ENCODE measurements around the gene MYCBP.
"Not testable (repeated sequence)": the region's sequence is repeated elsewhere in the genome, so short reads cannot be mapped to it uniquely, and the experiment has no call there.

MYCBP gene

DNA sequence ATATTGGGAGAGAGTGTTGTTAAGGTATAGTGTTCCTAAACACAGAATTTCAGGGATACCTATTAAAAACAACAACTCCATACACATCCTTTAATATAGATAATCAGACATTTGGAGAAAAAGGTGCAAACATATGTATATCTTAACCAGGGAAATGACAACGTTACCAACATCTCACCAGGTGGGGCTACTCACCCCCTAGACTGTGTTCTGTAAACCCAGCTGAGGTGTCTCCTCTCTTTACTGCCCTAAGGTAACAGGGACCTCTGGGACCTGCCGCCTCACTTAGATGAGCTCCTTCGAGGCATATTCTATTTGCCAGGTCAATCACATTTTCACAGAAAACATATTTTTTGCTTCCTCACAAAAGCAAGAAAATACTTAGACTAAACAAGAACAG lies 26.9 kb downstream of the MYCBP start:
- H3K36me3 ChIP-seq (ENCODE audit: control insufficient read depth in 5 of 5, insufficient read depth in 5 of 5, low read length in 5 of 5), result peaks cover 41 to 70% (median 47%) of the 10 kb centered on the region in 5 donors
- H3K4me3 ChIP-seq (ENCODE audit: low read depth in 1 of 5, low read length in 5 of 5), result no peak overlapping the region
- no peaks in the 10 kb centered on the region for H3K27me3 ChIP-seq (ENCODE audit: control insufficient read depth in 5 of 5, insufficient read depth in 4 of 5, low read length in 5 of 5)
- H3K27ac ChIP-seq (ENCODE audit: low read depth, low read length), result no peak overlapping the region
- H3K4me1 ChIP-seq (ENCODE audit: control insufficient read depth in 5 of 5, insufficient read depth in 5 of 5, low read length in 5 of 5), result peaks cover 0 to 20% (median 4%) of the 10 kb centered on the region in 5 donors
- H3K9me3 ChIP-seq (ENCODE audit: control insufficient read depth in 5 of 5, low read length in 5 of 5), result no peaks in the 10 kb centered on the region
- H3K9ac ChIP-seq (ENCODE audit: low read length in 5 of 5), result no peak overlapping the region

DNA sequence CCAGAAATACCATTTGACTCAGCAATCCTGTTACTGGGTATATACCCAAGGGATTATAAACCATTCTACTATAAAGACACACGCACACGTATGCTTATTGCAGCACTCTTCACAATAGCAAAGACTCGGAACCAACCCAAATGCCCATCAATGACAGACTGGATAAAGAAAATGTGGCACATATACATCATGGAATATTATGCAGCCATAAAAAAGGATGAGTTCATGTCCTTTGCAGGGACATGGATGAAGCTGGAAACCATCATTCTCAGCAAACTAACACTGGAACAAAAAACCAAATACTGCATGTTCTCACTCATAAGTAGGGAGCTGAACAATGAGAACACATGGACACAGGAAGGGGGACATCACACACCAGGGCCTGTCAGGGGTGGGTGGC lies 28.1 kb downstream of the MYCBP start:
- Histone ChIP-seq H3K36me3 (ENCODE audit: control insufficient read depth in 5 of 5, insufficient read depth in 5 of 5, low read length in 5 of 5) (peaks cover 41 to 63% (median 48%) of the 10 kb centered on the region in 5 donors), H3K4me1 (ENCODE audit: control insufficient read depth in 5 of 5, insufficient read depth in 5 of 5, low read length in 5 of 5) (peaks cover 2 to 20% (median 9%) of the 10 kb centered on the region in 5 donors)
- not testable (repeated sequence) for H3K9me3 ChIP-seq (ENCODE audit: control insufficient read depth in 5 of 5, low read length in 5 of 5); H3K27me3 ChIP-seq (ENCODE audit: control insufficient read depth in 5 of 5, insufficient read depth in 4 of 5, low read length in 5 of 5); H3K9ac ChIP-seq (ENCODE audit: low read length in 5 of 5); H3K27ac ChIP-seq (ENCODE audit: low read depth, low read length); H3K4me3 ChIP-seq (ENCODE audit: low read depth in 1 of 5, low read length in 5 of 5)

DNA sequence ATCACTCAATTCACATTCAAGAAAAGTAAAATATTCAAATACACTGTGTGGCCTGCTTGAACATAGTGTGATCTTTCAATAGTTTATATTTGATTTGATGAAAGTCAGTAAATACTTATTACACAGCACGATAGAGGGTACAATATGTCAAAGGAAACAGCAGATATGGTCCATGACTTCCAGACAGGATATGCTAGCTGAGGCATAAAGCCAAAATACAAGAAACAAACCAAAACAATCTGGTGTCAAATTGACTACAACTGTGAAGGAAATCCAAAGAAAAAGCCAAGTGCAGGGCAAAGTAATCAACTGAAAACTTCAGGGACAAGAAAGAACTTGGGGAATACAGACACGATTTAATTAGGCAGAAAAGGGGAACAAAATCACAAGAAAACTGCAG lies 32.9 kb downstream of the MYCBP start:
- Histone ChIP-seq H3K9ac (ENCODE audit: low read length in 5 of 5) (peak overlapping the region in 1 of 5 donors; percentile 11), H3K27ac (ENCODE audit: low read depth, low read length) (no peak overlapping the region), H3K4me1 (ENCODE audit: control insufficient read depth in 5 of 5, insufficient read depth in 5 of 5, low read length in 5 of 5) (peaks cover 5 to 34% (median 23%) of the 10 kb centered on the region in 5 donors), H3K4me3 (ENCODE audit: low read depth in 1 of 5, low read length in 5 of 5) (no peak overlapping the region), H3K9me3 (ENCODE audit: control insufficient read depth in 5 of 5, low read length in 5 of 5) (no peaks in the 10 kb centered on the region), H3K36me3 (ENCODE audit: control insufficient read depth in 5 of 5, insufficient read depth in 5 of 5, low read length in 5 of 5) (peaks cover 34 to 55% (median 48%) of the 10 kb centered on the region in 5 donors), H3K27me3 (ENCODE audit: control insufficient read depth in 5 of 5, insufficient read depth in 4 of 5, low read length in 5 of 5) (no peaks in the 10 kb centered on the region)

DNA sequence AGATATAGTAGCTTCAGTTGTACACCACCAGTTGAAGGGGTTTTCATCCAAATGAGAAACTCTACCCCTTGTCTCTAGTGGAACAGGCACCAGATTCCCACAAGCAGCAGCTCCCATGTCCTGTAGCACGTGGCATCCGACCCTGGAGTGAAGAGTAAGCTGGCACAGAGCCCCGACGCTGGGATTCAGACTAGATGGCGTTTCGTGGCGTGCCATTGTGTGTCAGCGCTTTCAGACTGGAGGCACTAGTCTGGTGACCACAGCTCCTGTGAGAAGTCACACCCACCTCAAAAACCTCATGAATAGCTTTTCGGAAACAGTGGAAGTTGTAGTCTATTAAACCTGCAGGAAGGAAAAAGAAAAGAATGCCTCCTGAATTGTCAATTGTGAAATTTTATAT lies 33.8 kb downstream of the MYCBP start:
- peaks cover 33 to 46% (median 39%) of the 10 kb centered on the region in 5 donors for H3K36me3 ChIP-seq (ENCODE audit: control insufficient read depth in 5 of 5, insufficient read depth in 5 of 5, low read length in 5 of 5)
- no peaks in the 10 kb centered on the region for H3K9me3 ChIP-seq (ENCODE audit: control insufficient read depth in 5 of 5, low read length in 5 of 5)
- no peak overlapping the region for H3K27ac ChIP-seq (ENCODE audit: low read depth, low read length)
- peak overlapping the region in 1 of 5 donors; percentile 55 for H3K9ac ChIP-seq (ENCODE audit: low read length in 5 of 5)
- no peak overlapping the region for H3K4me3 ChIP-seq (ENCODE audit: low read depth in 1 of 5, low read length in 5 of 5)
- peaks cover 5 to 34% (median 23%) of the 10 kb centered on the region in 5 donors for H3K4me1 ChIP-seq (ENCODE audit: control insufficient read depth in 5 of 5, insufficient read depth in 5 of 5, low read length in 5 of 5)
- no peaks in the 10 kb centered on the region for H3K27me3 ChIP-seq (ENCODE audit: control insufficient read depth in 5 of 5, insufficient read depth in 4 of 5, low read length in 5 of 5)

DNA sequence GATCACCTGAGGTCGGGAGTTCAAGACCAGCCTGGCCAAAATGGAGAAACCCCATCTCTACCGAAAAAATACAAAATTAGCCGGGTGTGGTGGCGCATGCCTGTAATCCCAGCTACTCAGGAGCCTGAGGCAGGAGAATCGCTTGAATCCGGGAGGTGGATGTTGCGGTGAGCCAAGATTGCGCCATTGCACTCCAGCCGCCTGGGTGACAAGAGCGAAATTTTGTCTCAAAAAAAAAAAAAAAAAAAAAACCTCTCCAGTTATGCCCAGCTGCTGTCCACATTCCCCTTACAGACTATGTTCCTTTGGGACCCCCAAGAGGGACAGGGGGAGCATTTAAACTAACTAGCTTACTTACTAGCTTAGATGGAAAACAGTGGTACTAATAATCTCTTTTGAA lies 36.8 kb downstream of the MYCBP start:
- Histone ChIP-seq H3K36me3 (ENCODE audit: control insufficient read depth in 5 of 5, insufficient read depth in 5 of 5, low read length in 5 of 5) (peaks cover 21 to 28% (median 22%) of the 10 kb centered on the region in 5 donors), H3K4me1 (ENCODE audit: control insufficient read depth in 5 of 5, insufficient read depth in 5 of 5, low read length in 5 of 5) (peaks cover 5 to 30% (median 23%) of the 10 kb centered on the region in 5 donors)
- not testable (repeated sequence) for H3K27me3 ChIP-seq (ENCODE audit: control insufficient read depth in 5 of 5, insufficient read depth in 4 of 5, low read length in 5 of 5); H3K9ac ChIP-seq (ENCODE audit: low read length in 5 of 5); H3K27ac ChIP-seq (ENCODE audit: low read depth, low read length); H3K4me3 ChIP-seq (ENCODE audit: low read depth in 1 of 5, low read length in 5 of 5); H3K9me3 ChIP-seq (ENCODE audit: control insufficient read depth in 5 of 5, low read length in 5 of 5)

- Histone ChIP-seq H3K27me3 (ENCODE audit: control insufficient read depth in 5 of 5, insufficient read depth in 4 of 5, low read length in 5 of 5) (no peaks in the 10 kb centered on the region), H3K9ac (ENCODE audit: low read length in 5 of 5) (no peak overlapping the region), H3K36me3 (ENCODE audit: control insufficient read depth in 5 of 5, insufficient read depth in 5 of 5, low read length in 5 of 5) (peaks cover 15 to 28% (median 21%) of the 10 kb centered on the region in 5 donors), H3K4me1 (ENCODE audit: control insufficient read depth in 5 of 5, insufficient read depth in 5 of 5, low read length in 5 of 5) (peaks cover 3 to 23% (median 18%) of the 10 kb centered on the region in 5 donors), H3K9me3 (ENCODE audit: control insufficient read depth in 5 of 5, low read length in 5 of 5) (no peaks in the 10 kb centered on the region), H3K4me3 (ENCODE audit: low read depth in 1 of 5, low read length in 5 of 5) (no peak overlapping the region), H3K27ac (ENCODE audit: low read depth, low read length) (no peak overlapping the region)
Measured at GRCh38 chr1:38834937-38835827, 38.0 kb downstream of the MYCBP start.

DNA sequence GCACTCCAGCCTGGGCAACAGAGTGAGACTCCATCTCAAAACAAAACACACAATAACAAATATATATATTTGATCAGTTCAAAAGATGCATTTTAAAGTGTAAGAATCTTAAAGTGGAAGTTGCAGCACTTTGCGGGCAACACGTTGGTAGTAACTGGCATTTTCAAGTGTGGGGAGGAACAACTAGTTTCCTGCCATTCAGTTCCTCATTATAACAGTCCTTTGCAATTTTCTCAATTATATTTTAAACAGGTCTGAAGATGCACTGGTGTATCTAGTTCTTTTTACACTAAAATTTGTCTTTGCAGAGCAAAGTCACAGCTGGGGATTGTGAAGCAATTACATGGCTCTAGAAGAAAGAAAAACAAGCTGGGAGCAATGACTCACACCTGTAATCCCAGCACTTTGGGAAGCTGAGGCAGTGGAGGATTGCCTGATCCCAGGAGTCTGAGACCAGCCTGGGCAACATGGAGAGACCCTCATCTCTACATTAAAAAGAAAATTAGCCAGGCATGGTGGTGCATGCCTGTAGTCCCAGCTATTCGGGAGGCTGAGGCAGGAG lies 38.8 kb downstream of the MYCBP start:
- Histone ChIP-seq H3K9ac (ENCODE audit: low read length in 5 of 5) (no peak overlapping the region), H3K4me1 (ENCODE audit: control insufficient read depth in 5 of 5, insufficient read depth in 5 of 5, low read length in 5 of 5) (peaks cover under 1 to 16% (median 11%) of the 10 kb centered on the region in 5 donors), H3K4me3 (ENCODE audit: low read depth in 1 of 5, low read length in 5 of 5) (no peak overlapping the region), H3K9me3 (ENCODE audit: control insufficient read depth in 5 of 5, low read length in 5 of 5) (no peaks in the 10 kb centered on the region), H3K27ac (ENCODE audit: low read depth, low read length) (no peak overlapping the region), H3K36me3 (ENCODE audit: control insufficient read depth in 5 of 5, insufficient read depth in 5 of 5, low read length in 5 of 5) (peaks cover 14 to 23% (median 19%) of the 10 kb centered on the region in 5 donors), H3K27me3 (ENCODE audit: control insufficient read depth in 5 of 5, insufficient read depth in 4 of 5, low read length in 5 of 5) (peaks cover 0 to 2% (median 0%) of the 10 kb centered on the region in 5 donors)

DNA sequence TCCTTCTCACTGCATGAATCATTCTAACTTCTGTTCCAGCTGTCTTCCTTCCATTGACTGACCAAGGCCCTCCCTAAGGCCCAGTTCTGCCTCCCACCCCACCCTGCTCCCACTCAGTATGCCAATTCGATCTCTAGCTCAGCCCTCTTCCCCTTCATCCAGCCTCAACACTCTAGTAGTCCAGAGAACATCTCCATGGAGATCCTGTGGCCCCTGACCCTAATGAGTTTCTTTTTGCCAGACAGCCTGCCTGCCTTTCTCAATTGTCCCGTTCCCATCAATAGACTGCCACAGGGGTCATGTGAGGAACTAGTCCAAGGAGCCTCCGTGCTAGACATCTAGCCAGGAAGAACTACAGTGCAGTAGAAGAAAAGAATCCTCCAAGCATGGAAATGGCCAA lies 40.0 kb downstream of the MYCBP start:
- no peak overlapping the region for H3K4me3 ChIP-seq (ENCODE audit: low read depth in 1 of 5, low read length in 5 of 5)
- no peak overlapping the region for H3K27ac ChIP-seq (ENCODE audit: low read depth, low read length)
- peaks cover 0 to 4% (median 0%) of the 10 kb centered on the region in 5 donors for H3K27me3 ChIP-seq (ENCODE audit: control insufficient read depth in 5 of 5, insufficient read depth in 4 of 5, low read length in 5 of 5)

DNA sequence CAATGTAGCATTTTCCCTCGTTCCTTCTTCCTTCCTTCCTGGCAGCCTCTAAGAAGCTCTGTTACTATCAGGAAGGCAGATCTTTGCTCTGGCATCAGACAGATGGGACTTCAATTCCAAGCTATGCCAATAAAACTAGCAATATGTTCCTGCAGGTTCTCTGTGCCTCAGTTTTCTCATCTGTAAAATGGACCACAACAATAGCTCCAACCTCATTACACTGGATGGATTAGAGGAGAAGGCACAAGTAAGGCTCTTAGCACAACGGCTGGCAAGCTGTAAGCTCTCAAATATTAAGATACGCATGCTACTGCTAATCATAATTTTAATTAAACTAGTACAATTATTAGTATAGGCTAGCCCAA lies 40.8 kb downstream of the MYCBP start:
- H3K27me3 ChIP-seq (ENCODE audit: control insufficient read depth in 5 of 5, insufficient read depth in 4 of 5, low read length in 5 of 5), result peaks cover 0 to 5% (median 4%) of the 10 kb centered on the region in 5 donors

More for the DNA sequence above, 40.0 kb downstream of the MYCBP start:
- Histone ChIP-seq H3K36me3 (ENCODE audit: control insufficient read depth in 5 of 5, insufficient read depth in 5 of 5, low read length in 5 of 5) (peaks cover 4 to 12% (median 10%) of the 10 kb centered on the region in 5 donors), H3K9me3 (ENCODE audit: control insufficient read depth in 5 of 5, low read length in 5 of 5) (no peaks in the 10 kb centered on the region), H3K9ac (ENCODE audit: low read length in 5 of 5) (peak overlapping the region in 1 of 5 donors; percentile 32), H3K4me1 (ENCODE audit: control insufficient read depth in 5 of 5, insufficient read depth in 5 of 5, low read length in 5 of 5) (peaks cover 0 to 5% (median 0%) of the 10 kb centered on the region in 5 donors)

More for the DNA sequence above, 40.8 kb downstream of the MYCBP start:
- H3K9me3 ChIP-seq (ENCODE audit: control insufficient read depth in 5 of 5, low read length in 5 of 5), result no peaks in the 10 kb centered on the region
- H3K36me3 ChIP-seq (ENCODE audit: control insufficient read depth in 5 of 5, insufficient read depth in 5 of 5, low read length in 5 of 5), result peaks cover 0 to 6% (median 4%) of the 10 kb centered on the region in 5 donors
- peak overlapping the region in 1 of 5 donors; percentile 32 for H3K9ac ChIP-seq (ENCODE audit: low read length in 5 of 5)
- peaks cover 0 to 4% (median 0%) of the 10 kb centered on the region in 5 donors for H3K4me1 ChIP-seq (ENCODE audit: control insufficient read depth in 5 of 5, insufficient read depth in 5 of 5, low read length in 5 of 5)
- no peak overlapping the region for H3K27ac ChIP-seq (ENCODE audit: low read depth, low read length)
- no peak overlapping the region for H3K4me3 ChIP-seq (ENCODE audit: low read depth in 1 of 5, low read length in 5 of 5)
